C1 segment of cervical spinal cord (tissue), 14 donors: ENCODE data around the gene EPS8.

ENCODE experiments used
- DNase-seq, 14 donors: peaks; one replicate each; lab custom pipeline; 2025; lab: John Stamatoyannopoulos, UW

Gene EPS8

GRCh38 chr12:15602051-15602672, 187.0 kb downstream of the EPS8 start:
- DNase-seq, result no peak

- no peak for DNase-seq
Measured at GRCh38 chr12:15601210-15601800, 187.9 kb downstream of the EPS8 start.

GRCh38 chr12:15600223-15600935, 188.8 kb downstream of the EPS8 start:
- DNase-seq, result no peak

- DNase-seq, result peak in 1 of 14 donors; percentile 67
Measured at GRCh38 chr12:15599266-15600037, 189.7 kb downstream of the EPS8 start.

GRCh38 chr12:15597125-15597830, 191.9 kb downstream of the EPS8 start:
- peak in 1 of 14 donors; percentile 49 for DNase-seq

- DNase-seq, result no peak
Measured at GRCh38 chr12:15596174-15596573, 193.0 kb downstream of the EPS8 start.

- DNase-seq, result no peak
Measured at GRCh38 chr12:15592934-15593333, 196.3 kb downstream of the EPS8 start.

- DNase-seq, result no peak
Measured at GRCh38 chr12:15591811-15592210, 197.4 kb downstream of the EPS8 start.

GRCh38 chr12:15590180-15590826, 198.9 kb downstream of the EPS8 start:
- peak in 10 of 14 donors; percentile 12 to 37 (median 18) for DNase-seq

GRCh38 chr12:15589328-15590032, 199.7 kb downstream of the EPS8 start:
- no peak for DNase-seq

GRCh38 chr12:15584366-15585041, 204.7 kb downstream of the EPS8 start:
- peak in 1 of 14 donors; percentile 17 for DNase-seq

- DNase-seq, result no peak
Measured at GRCh38 chr12:15583804-15584203, 205.4 kb downstream of the EPS8 start.

- no peak for DNase-seq
Measured at GRCh38 chr12:15581006-15581405, 208.2 kb downstream of the EPS8 start.

GRCh38 chr12:15580431-15580830, 208.8 kb downstream of the EPS8 start:
- no peak for DNase-seq

GRCh38 chr12:15575671-15576541, 213.3 kb downstream of the EPS8 start:
- no peak for DNase-seq

- no peak for DNase-seq
Measured at GRCh38 chr12:15574353-15574752, 214.8 kb downstream of the EPS8 start.
